Measurements from ENCODE around the gene WNT3. TPM values are rescaled to one million over a fixed set of nuclear protein-coding genes. Genes with fewer than 3 reads are reported as not detected.
A peak's percentile ranks its signal among the peaks of the same experiment; 100 is the strongest.

The WNT3 gene
- total and polyA plus RNA-seq, 2 experiments from 2014 or later: 6.1 to 7.3 TPM

- no peak for DNase-seq (ENCODE audit: low spot score)
- Histone ChIP-seq H2AFZ (no peak overlapping the region), H3K4me3 (no peak overlapping the region), H3K4me1 (ENCODE audit: insufficient read depth) (peaks cover 13% of the 10 kb centered on the region), H3K4me2 (no peak overlapping the region), H3K79me2 (no peaks in the 10 kb centered on the region), H3K27me3 (no peaks in the 10 kb centered on the region), H3K36me3 (replicated peaks; ENCODE audit: insufficient read depth, low read depth) (no peaks in the 10 kb centered on the region), H3K9me2 (replicated peaks; ENCODE audit: insufficient read depth) (no peaks in the 10 kb centered on the region), H3K9me3 (ENCODE audit: low read depth) (no peaks in the 10 kb centered on the region), H4K20me1 (ENCODE audit: insufficient read depth, poor library complexity, severe bottlenecking) (no peaks in the 10 kb centered on the region), H3K27ac (no peak overlapping the region)
- 90% methylated on average over 14 of the region's 15 CpGs for WGBS (ENCODE audit: low lambda C conversion rate, missing lambda C conversion rate)
- TF ChIP-seq EZH2phosphoT487 (IDR thresholded peaks at IDR 0.05; ENCODE audit: low read depth, severe bottlenecking, unreplicated experiment) (no peak), CTCF (IDR thresholded peaks at IDR 0.05; ENCODE audit: poor library complexity) (no peak), EZH2 (IDR thresholded peaks at IDR 0.05; ENCODE audit: borderline replicate concordance) (no peak)
Observed at GRCh38 chr17:46773676-46774075, 44.8 kb downstream of the WNT3 start.

- Histone ChIP-seq H3K9me2 (replicated peaks; ENCODE audit: insufficient read depth) (no peaks in the 10 kb centered on the region), H2AFZ (no peak overlapping the region), H3K4me2 (no peak overlapping the region), H3K27me3 (no peaks in the 10 kb centered on the region), H3K27ac (no peak overlapping the region), H3K9me3 (ENCODE audit: low read depth) (no peaks in the 10 kb centered on the region), H3K4me1 (ENCODE audit: insufficient read depth) (peaks cover 13% of the 10 kb centered on the region), H3K79me2 (no peaks in the 10 kb centered on the region), H3K36me3 (replicated peaks; ENCODE audit: insufficient read depth, low read depth) (no peaks in the 10 kb centered on the region), H3K4me3 (no peak overlapping the region), H4K20me1 (ENCODE audit: insufficient read depth, poor library complexity, severe bottlenecking) (no peaks in the 10 kb centered on the region)
- DNase-seq (ENCODE audit: low spot score): no peak
- 77% methylated on average over 6 of the region's 6 CpGs for WGBS (ENCODE audit: low lambda C conversion rate, missing lambda C conversion rate)
- TF ChIP-seq EZH2 (IDR thresholded peaks at IDR 0.05; ENCODE audit: borderline replicate concordance) (no peak), EZH2phosphoT487 (IDR thresholded peaks at IDR 0.05; ENCODE audit: low read depth, severe bottlenecking, unreplicated experiment) (no peak), CTCF (IDR thresholded peaks at IDR 0.05; ENCODE audit: poor library complexity) (no peak)
Observed at GRCh38 chr17:46773221-46773605, 45.3 kb downstream of the WNT3 start.

GRCh38 chr17:46772475-46773220 lies 45.8 kb downstream of the WNT3 start:
- Histone ChIP-seq H3K79me2 (no peaks in the 10 kb centered on the region), H3K36me3 (replicated peaks; ENCODE audit: insufficient read depth, low read depth) (no peaks in the 10 kb centered on the region), H3K9me2 (replicated peaks; ENCODE audit: insufficient read depth) (no peaks in the 10 kb centered on the region), H3K4me1 (ENCODE audit: insufficient read depth) (peaks cover 13% of the 10 kb centered on the region), H4K20me1 (ENCODE audit: insufficient read depth, poor library complexity, severe bottlenecking) (no peaks in the 10 kb centered on the region), H2AFZ (peak overlapping the region; percentile 80), H3K27ac (peak overlapping the region; percentile 60), H3K4me3 (peak overlapping the region; percentile 73), H3K9me3 (ENCODE audit: low read depth) (no peaks in the 10 kb centered on the region), H3K4me2 (peak overlapping the region; percentile 94), H3K27me3 (no peaks in the 10 kb centered on the region)
- TF ChIP-seq CTCF (IDR thresholded peaks at IDR 0.05; ENCODE audit: poor library complexity): no peak
- no peak for TF ChIP-seq EZH2phosphoT487 (IDR thresholded peaks at IDR 0.05; ENCODE audit: low read depth, severe bottlenecking, unreplicated experiment)
- TF ChIP-seq EZH2 (IDR thresholded peaks at IDR 0.05; ENCODE audit: borderline replicate concordance): no peak
- no peak for DNase-seq (ENCODE audit: low spot score)
- 15% methylated on average over 16 of the region's 16 CpGs for WGBS (ENCODE audit: low lambda C conversion rate, missing lambda C conversion rate)

Data from hepatocyte (in vitro differentiated cells).